Muscle of leg (tissue), 16 donors: Measurements from ENCODE around the gene GLIPR2. TPM values are rescaled to one million over a fixed set of nuclear protein-coding genes. Genes with fewer than 3 reads are reported as not detected.
"Not testable (repeated sequence)": the region's sequence is repeated elsewhere in the genome, so short reads cannot be mapped to it uniquely, and the experiment has no call there.

Experiments
- DNase-seq: peaks from one replicate; pipeline ENCODE4 v3.0.0; 2013
- H3K27ac ChIP-seq: one replicate; pipeline ENCODE4 v1.5.1; 2013; ENCODE audit warnings: mild to moderate bottlenecking, low read length, control low read depth
- H3K27me3 ChIP-seq: one replicate; pipeline ENCODE4 v1.6.1; 2013; ENCODE audit warnings: low read length; ENCODE audit not compliant: control insufficient read depth, insufficient read depth
- H3K36me3 ChIP-seq: one replicate; pipeline ENCODE4 v1.6.1; 2013; ENCODE audit warnings: low read length; ENCODE audit not compliant: control insufficient read depth, insufficient read depth
- H3K4me1 ChIP-seq: one replicate; pipeline ENCODE4 v1.6.1; 2013; ENCODE audit warnings: low read length; ENCODE audit not compliant: control insufficient read depth, insufficient read depth
- H3K4me3 ChIP-seq: one replicate; pipeline ENCODE4 v1.5.1; 2013; ENCODE audit warnings: low read length, control low read depth
- H3K9me3 ChIP-seq: replicated peaks from 2 replicates; pipeline ENCODE4 v1.6.1; 2013; ENCODE audit warnings: low read depth, low read length; ENCODE audit not compliant: control insufficient read depth
- WGBS: methylation state at CpG from one replicate; pipeline ENCODE4 v1.1.5; 2013; ENCODE audit warnings: missing lambda C conversion rate; ENCODE audit not compliant: insufficient coverage; 5-methylcytosine and 5-hydroxymethylcytosine counted together
- long read RNA-seq, 11 donors: transcript quantifications; one replicate each; lab custom pipeline, GENCODE V29; 2026
- polyA plus RNA-seq, 8 donors: library from polyadenylated mRNA; unstranded; fragments of 120-200 nt; gene quantifications; one replicate each; pipeline versions ENCODE4 v1.2.1 to v1.2.3, GENCODE V29; 2013; ENCODE audit warnings: inconsistent platforms in 1 of 8, low replicate concordance in 1 of 8; ENCODE audit not compliant: insufficient read length in 8 of 8, insufficient read depth in 1 of 8
- total RNA-seq: library from RNA; stranded (reverse); fragments of 120-200 nt; gene quantifications from one replicate; pipeline ENCODE4 v1.2.4, GENCODE V29; 2013

The GLIPR2 gene, protein sequence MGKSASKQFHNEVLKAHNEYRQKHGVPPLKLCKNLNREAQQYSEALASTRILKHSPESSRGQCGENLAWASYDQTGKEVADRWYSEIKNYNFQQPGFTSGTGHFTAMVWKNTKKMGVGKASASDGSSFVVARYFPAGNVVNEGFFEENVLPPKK
- total RNA-seq (61.4 TPM), polyA plus RNA-seq (100 to 1,000 TPM; 117 to 159 (median 129) TPM)
- long read RNA-seq, donor 1, transcript GLIPR2-202 (5 exons, 1,890 nt) = major isoform, 20 of 48 reads
- long read RNA-seq, donor 1, partial matches to known transcripts = 28 of 48 reads
- long read RNA-seq, donor 1, other reads (novel, unspliced or antisense) = 0 of 48 reads
- long read RNA-seq, donor 2, partial matches to known transcripts = 7 of 7 reads
- long read RNA-seq, donor 2, other reads (novel, unspliced or antisense) = 0 of 7 reads
- long read RNA-seq, donor 3, transcript GLIPR2-202 (5 exons, 1,890 nt) = major isoform, 33 of 42 reads
- long read RNA-seq, donor 3, partial matches to known transcripts = 5 of 42 reads
- long read RNA-seq, donor 3, other reads (novel, unspliced or antisense) = 0 of 42 reads
- long read RNA-seq, donor 4, transcript GLIPR2-202 (5 exons, 1,890 nt) = major isoform, 25 of 28 reads
- long read RNA-seq, donor 4, partial matches to known transcripts = 0 of 28 reads
- long read RNA-seq, donor 4, other reads (novel, unspliced or antisense) = 0 of 28 reads
- long read RNA-seq, donor 5, transcript GLIPR2-202 (5 exons, 1,890 nt) = major isoform, 90 of 154 reads
- long read RNA-seq, donor 5, transcript GLIPR2-201 (4 exons, 812 nt) = minor isoform, 6 of 154 reads
- long read RNA-seq, donor 5, partial matches to known transcripts = 48 of 154 reads
- long read RNA-seq, donor 5, other reads (novel, unspliced or antisense) = 9 of 154 reads
- long read RNA-seq, donor 6, transcript GLIPR2-201 (4 exons, 812 nt) = minor isoform, 7 of 92 reads
- long read RNA-seq, donor 6, transcript GLIPR2-202 (5 exons, 1,890 nt) = major isoform, 65 of 92 reads
- long read RNA-seq, donor 6, partial matches to known transcripts = 10 of 92 reads
- long read RNA-seq, donor 6, other reads (novel, unspliced or antisense) = 8 of 92 reads
- long read RNA-seq, donor 7, transcript GLIPR2-202 (5 exons, 1,890 nt) = major isoform, 58 of 196 reads
- long read RNA-seq, donor 7, partial matches to known transcripts = 127 of 196 reads
- long read RNA-seq, donor 7, other reads (novel, unspliced or antisense) = 6 of 196 reads
- long read RNA-seq, donor 8, transcript GLIPR2-202 (5 exons, 1,890 nt) = major isoform, 24 of 26 reads
- long read RNA-seq, donor 8, partial matches to known transcripts = 0 of 26 reads
- long read RNA-seq, donor 8, other reads (novel, unspliced or antisense) = 0 of 26 reads
- long read RNA-seq, donor 9, transcript GLIPR2-202 (5 exons, 1,890 nt) = major isoform, 22 of 143 reads
- long read RNA-seq, donor 9, partial matches to known transcripts = 112 of 143 reads
- long read RNA-seq, donor 9, other reads (novel, unspliced or antisense) = 8 of 143 reads
- long read RNA-seq, donor 10, transcript GLIPR2-202 (5 exons, 1,890 nt) = major isoform, 34 of 125 reads
- long read RNA-seq, donor 10, partial matches to known transcripts = 87 of 125 reads
- long read RNA-seq, donor 10, other reads (novel, unspliced or antisense) = 0 of 125 reads
- long read RNA-seq, donor 11, transcript GLIPR2-202 (5 exons, 1,890 nt) = major isoform, 29 of 32 reads
- long read RNA-seq, donor 11, partial matches to known transcripts = 0 of 32 reads
- long read RNA-seq, donor 11, other reads (novel, unspliced or antisense) = 0 of 32 reads

- DNase-seq = peak; percentile 91
- no peaks in the 10 kb centered on the region for H3K36me3 ChIP-seq
- peak within 1 kb of the TSS; percentile 87 for H3K4me3 ChIP-seq
- H3K27me3 ChIP-seq = peaks cover 6% of the 10 kb centered on the region
- H3K27ac ChIP-seq = peak within 1 kb of the TSS; percentile 83
- H3K9me3 ChIP-seq = no peaks in the 10 kb centered on the region
- peaks cover 45% of the 10 kb centered on the region for H3K4me1 ChIP-seq
- WGBS = under 1% methylated on average over 83 of the region's 83 CpGs
Observed at GRCh38 chr9:36136272-36136893, at the start of gene GLIPR2. Gene GLIPR2 (plus strand): TSS chr9:36136733. CDS start chr9:36136779, 46 bp downstream.

- H3K4me1 ChIP-seq, H3K27ac ChIP-seq, H3K9me3 ChIP-seq, DNase-seq, H3K4me3 ChIP-seq, H3K36me3 ChIP-seq, H3K27me3 ChIP-seq: not testable (repeated sequence)
Observed at GRCh38 chr9:36087054-36087453, 49.5 kb upstream of the GLIPR2 start.

DNA sequence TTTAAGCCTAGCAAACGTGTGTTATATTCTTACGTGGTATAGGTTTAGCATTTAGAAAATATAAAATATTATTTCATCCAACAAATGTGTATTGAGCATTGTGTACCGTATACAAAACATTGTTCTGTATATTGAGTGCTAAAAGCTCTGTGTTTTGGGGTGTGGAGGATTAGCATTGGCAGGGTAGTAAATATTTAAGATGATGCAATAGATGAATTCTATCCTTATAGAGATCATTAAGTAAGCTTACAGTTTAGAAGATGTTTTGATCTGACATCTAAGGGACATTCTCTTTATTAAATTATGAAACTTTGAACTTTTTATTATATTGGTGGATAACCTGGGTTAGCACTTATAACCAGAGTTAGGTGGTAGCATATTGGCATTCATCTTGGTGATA lies 48.5 kb upstream of the GLIPR2 start:
- Histone ChIP-seq H3K4me1 (no peaks in the 10 kb centered on the region), H3K9me3 (no peaks in the 10 kb centered on the region), H3K27me3 (no peaks in the 10 kb centered on the region), H3K36me3 (peaks cover 7% of the 10 kb centered on the region), H3K4me3 (no peak overlapping the region), H3K27ac (no peak overlapping the region)
- no peak for DNase-seq
- no CpG with 5 or more reads among the region's 3 CpGs for WGBS

DNA sequence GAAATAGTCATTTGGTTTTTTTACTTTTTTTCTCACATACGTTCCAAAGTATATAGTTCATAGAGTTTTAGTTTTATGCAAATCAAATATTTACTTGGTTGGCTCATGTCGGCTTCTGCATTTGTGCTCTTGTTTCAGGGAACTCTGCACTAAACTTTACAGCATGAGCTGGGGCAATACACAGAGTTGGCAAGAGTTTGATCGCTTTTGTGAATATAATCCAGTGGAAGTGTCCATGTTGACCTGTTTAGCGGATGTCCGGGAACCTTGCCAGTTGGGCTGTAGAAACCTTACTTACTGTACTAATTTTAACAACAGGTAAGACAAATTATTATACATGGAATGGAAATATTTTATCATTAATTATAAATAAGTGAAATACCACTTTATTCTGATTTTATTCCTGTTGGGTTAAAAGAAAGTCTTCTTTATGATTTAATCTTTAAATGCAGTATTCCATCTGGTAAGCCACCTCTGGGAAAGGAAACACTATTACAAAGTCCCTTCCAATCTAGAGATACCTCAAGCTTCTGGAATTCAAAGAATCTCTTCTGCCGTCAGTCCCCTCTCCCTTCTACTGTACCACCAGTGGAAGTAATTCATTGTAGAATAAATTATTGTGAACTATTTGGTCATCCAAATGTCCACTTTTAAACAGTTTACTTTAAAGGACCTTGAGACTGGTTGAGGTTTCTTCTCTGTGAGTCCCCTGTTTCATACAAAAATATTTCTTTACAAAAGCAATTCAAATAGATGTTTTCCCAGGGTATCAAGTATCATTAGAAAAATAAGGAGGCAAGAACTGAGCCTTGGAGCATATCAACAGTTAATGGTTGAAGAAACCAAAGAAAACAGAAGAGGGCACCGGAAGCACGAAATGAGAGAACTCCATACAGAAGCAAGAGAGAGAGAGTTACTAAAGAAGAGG lies 45.2 kb upstream of the GLIPR2 start:
- H3K4me3 ChIP-seq = no peak overlapping the region
- peak; percentile 76 for DNase-seq
- WGBS = 13% methylated on average over 3 of the region's 8 CpGs
- no peaks in the 10 kb centered on the region for H3K4me1 ChIP-seq
- no peak overlapping the region for H3K27ac ChIP-seq
- no peaks in the 10 kb centered on the region for H3K9me3 ChIP-seq
- H3K27me3 ChIP-seq = no peaks in the 10 kb centered on the region
- H3K36me3 ChIP-seq = peaks cover 7% of the 10 kb centered on the region

DNA sequence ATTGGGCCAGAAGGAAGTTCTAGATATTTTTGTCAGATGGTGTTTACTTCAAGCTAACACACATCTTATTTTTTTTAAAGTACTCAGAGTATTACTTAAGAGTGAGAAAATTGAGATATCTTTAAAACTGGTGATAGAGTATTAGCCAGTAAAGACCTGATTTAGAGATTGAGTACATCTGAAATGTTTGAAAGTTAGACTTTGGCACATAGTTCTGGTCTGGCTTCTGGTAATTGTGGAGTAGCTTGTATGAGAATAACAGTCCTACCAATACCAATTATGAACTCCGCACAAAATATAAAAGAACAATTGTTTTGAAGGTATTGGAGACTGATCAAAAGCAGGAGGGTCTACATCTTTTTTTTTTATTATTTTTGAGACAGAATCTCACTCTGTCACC lies 44.5 kb upstream of the GLIPR2 start:
- no peak overlapping the region for H3K4me3 ChIP-seq
- no peaks in the 10 kb centered on the region for H3K4me1 ChIP-seq
- H3K27ac ChIP-seq = no peak overlapping the region
- WGBS = no CpG with 5 or more reads among the region's 1 CpG
- H3K9me3 ChIP-seq = no peaks in the 10 kb centered on the region
- peaks cover 5% of the 10 kb centered on the region for H3K36me3 ChIP-seq
- no peaks in the 10 kb centered on the region for H3K27me3 ChIP-seq
- peak; percentile 19 for DNase-seq

DNA sequence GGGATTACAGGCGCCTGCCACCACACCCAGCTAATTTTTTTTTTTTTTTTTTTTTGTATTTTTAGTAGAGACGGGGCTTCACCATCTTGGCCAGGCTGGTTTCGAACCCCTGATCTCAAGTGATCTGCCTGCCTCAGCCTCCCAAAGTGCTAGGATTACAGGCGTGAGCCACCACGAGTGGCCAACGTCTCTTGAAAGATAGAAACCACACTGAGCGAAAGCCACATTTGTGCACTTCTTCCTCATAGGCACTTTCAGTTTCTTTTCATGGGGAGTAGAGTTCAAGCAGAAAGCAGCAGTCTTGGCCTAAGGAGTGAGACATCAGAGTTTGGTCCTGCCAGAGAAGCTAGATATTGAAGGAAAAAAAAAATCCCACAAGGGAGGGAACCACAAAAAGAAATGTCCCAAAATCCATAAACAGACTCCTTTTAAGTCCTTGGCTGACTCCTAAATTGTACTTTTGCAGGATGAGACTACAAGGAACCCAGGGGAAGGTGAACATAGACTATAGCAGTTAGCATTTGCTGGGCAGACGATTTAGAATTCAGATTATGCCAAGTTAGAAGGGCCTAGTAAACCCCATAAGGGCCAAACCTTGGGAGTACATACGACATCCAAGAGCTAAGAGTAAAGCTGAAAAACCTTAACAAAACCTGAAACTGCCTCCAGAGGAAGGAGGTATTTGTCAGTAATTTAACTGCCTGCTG lies 43.9 kb upstream of the GLIPR2 start:
- WGBS = 100% methylated on average over 2 of the region's 9 CpGs
- H3K4me3 ChIP-seq = no peak overlapping the region
- H3K27me3 ChIP-seq = no peaks in the 10 kb centered on the region
- peak; percentile 46 for DNase-seq
- no peak overlapping the region for H3K27ac ChIP-seq
- H3K9me3 ChIP-seq = no peaks in the 10 kb centered on the region
- H3K36me3 ChIP-seq = peaks cover 3% of the 10 kb centered on the region
- H3K4me1 ChIP-seq = no peaks in the 10 kb centered on the region

DNA sequence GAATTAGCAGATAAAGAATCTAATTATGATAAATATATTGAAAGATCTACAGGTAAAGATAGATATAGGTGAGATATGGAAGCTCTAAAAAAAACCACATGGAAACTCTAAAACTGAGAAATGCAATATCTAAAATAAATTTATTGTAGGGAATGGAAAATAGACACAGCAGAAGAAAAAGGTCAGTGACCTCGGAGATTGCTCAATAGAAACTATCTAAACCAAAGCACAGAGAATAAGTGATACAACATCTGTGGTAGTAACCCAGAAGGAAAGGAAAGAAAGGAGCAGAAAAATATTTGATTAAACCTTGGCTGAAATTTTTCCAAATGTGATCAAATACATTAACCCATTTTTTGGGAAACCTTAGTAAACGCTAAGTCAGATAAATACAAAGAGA lies 43.1 kb upstream of the GLIPR2 start:
- H3K27ac ChIP-seq = no peak overlapping the region

DNA sequence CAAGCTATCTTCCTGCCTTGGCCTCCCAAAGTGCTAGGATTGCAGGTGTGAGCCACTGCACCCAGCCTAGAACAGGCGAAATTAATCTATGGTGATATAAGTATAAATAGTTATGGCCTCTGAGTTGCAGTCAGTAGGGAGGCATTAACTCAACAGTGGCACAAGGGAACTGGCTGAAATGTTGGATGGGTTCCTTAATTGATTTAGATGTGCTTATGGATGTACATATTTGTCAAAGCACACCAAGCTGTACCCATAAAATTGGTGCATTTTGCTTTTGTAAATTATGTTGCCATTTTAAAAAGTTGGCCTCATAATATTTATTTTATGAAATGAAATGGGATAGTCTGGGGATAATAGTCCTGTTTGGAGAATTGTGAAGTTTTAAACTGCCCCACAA lies 36.8 kb upstream of the GLIPR2 start:
- H3K4me1 ChIP-seq = no peaks in the 10 kb centered on the region
- H3K4me3 ChIP-seq = no peak overlapping the region
- DNase-seq = no peak
- no peaks in the 10 kb centered on the region for H3K36me3 ChIP-seq
- H3K9me3 ChIP-seq = no peaks in the 10 kb centered on the region
- H3K27me3 ChIP-seq = no peaks in the 10 kb centered on the region
- no peak overlapping the region for H3K27ac ChIP-seq
- WGBS = 33% methylated on average over 1 of the region's 1 CpG

More for the DNA sequence above, 43.1 kb upstream of the GLIPR2 start:
- Histone ChIP-seq H3K9me3 (no peaks in the 10 kb centered on the region), H3K4me3 (no peak overlapping the region), H3K4me1 (no peaks in the 10 kb centered on the region), H3K27me3 (no peaks in the 10 kb centered on the region), H3K36me3 (peaks cover 2% of the 10 kb centered on the region)
- DNase-seq = no peak
- WGBS = no CpG with 5 or more reads among the region's 2 CpGs
